Pancreas (tissue), 10 donors: ENCODE measurements around the gene PCDH20. TPM values are rescaled to one million over a fixed set of nuclear protein-coding genes. Genes with fewer than 3 reads are reported as not detected.

ENCODE experiments used
- ATAC-seq, 4 donors: fragments of 200-7000 bp; cut with Tn5 transposase; one replicate each; pipeline versions ENCODE4 v1.8.0 to v1.9.1; 2020; ENCODE audit warnings: mild to moderate bottlenecking in 4 of 4, moderate library complexity in 4 of 4
- DNase-seq, 6 donors: peaks; one replicate each; pipeline ENCODE4 v3.0.0-alpha.2; 2020
- FAIRE-seq: peaks from 2 replicates; lab custom pipeline; 2012; peaks lifted over from hg19 to GRCh38; lab: Jason Lieb, UNC
- H3K27ac ChIP-seq, 4 donors: fragments of 200-600 bp; sonication (generic); 1 replicate in 3 of 4; 2 replicates in 1 of 4; pipeline versions ENCODE4 v1.5.0 to v1.8.0; 2020
- H3K27me3 ChIP-seq, 4 donors: fragments of 200-600 bp; one replicate each; pipeline ENCODE4 v1.8.0; 2021
- H3K36me3 ChIP-seq, 3 donors: fragments of 200-600 bp; sonication (generic) in 1 of 3; one replicate each; pipeline versions ENCODE4 v1.5.0 to v1.8.0; 2020 to 2021
- H3K4me1 ChIP-seq, 3 donors: fragments of 200-600 bp; one replicate each; pipeline ENCODE4 v1.8.0; 2021
- H3K4me3 ChIP-seq, 4 donors: fragments of 200-600 bp; sonication (generic) in 2 of 4; one replicate each; pipeline versions ENCODE4 v1.5.0 to v1.8.0; 2020 to 2021
- H3K9me3 ChIP-seq, 4 donors: fragments of 200-600 bp; one replicate each; pipeline ENCODE4 v1.8.0; 2021
- WGBS, 2 donors: extraction: QIAGEN DNeasy Blood & Tissue Kit; methylation state at CpG; one replicate each; pipeline ENCODE4 v1.1.7; 2013; 5-methylcytosine and 5-hydroxymethylcytosine counted together
- intact Hi-C, 3 donors: fragments of 100-400 bp; cut with DNase I; formaldehyde crosslinking; loops; one replicate each; pipeline versions ENCODE4 v1.11.1 to v1.14.2; 2022
- polyA plus RNA-seq, 2 donors: library from polyadenylated mRNA; stranded (reverse); fragments of 200-250 nt; gene quantifications; one replicate each; pipeline ENCODE4 v1.2.3, GENCODE V29; 2013
- total RNA-seq, 6 donors: library from RNA; stranded (reverse); fragmentation: NEBNext Ultra II Directional in 4 of 6; extraction: Animal tissue kit (Norgen Biotek cat#: 25700) in 4 of 6; gene quantifications; one replicate each; pipeline versions ENCODE4 v1.2.1 to v1.2.4, GENCODE V29; 2021 to 2023
- TF ChIP-seq, protein P1 (sequence below), 4 donors: fragments of 200-600 bp; sonication (generic) in 3 of 4; IDR thresholded peaks; one replicate each; pipeline versions ENCODE4 v1.5.0 to v1.8.0; 2021; ENCODE audit warnings: antibody characterized with exemption in 4 of 4
- donor health status: healthy with polysubstance abuse.
- donor health status: DM: no; HTN: no; CAD: no; lungs with moderate emphysema.
- donor health status: DM: no; HTN: no; CAD: no.
- donor health status: control.
- donor health status: control.
- donor health status: Bipolar disorder and iron deficiency.
- donor health status: DM: yes; HTN: yes; CAD: no.
- donor health status: DM: no; HTN: no; CAD: no.
- donor health status: DM: no; HTN: no; CAD: no.
- donor health status: DM: yes; HTN: yes; CAD: no.

PCDH20 gene
- total and polyA plus RNA-seq, 8 donors = 0.04 to 0.94 (median 0.30) TPM

DNA sequence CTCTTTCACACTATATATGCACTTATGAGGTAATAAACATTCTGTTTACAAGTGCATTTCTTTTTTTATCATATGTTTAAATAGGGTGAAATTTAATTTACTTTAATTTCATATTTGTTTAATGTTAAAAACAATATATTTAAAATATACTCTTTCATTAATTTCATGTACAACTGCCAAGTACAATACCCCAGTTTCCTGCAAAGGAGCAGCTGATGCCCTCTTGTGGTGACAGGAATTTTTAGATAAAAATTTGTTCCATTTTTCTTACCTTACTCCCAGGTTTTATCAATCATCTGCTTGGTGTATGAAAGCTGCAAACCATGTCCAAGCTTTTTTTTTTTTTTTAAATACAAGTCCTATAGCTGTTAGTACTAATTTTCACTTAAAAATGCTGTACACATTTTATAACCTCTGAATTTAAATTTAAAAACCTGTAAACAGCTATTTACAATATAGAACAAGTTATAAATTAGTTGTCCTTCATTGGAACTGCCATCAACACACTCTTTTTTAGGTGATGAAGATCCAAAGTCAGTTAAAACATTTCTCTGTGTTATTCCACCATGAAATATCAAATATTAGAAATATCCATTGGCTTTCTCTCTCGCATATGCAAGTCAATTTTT, 4.9 kb downstream of the PCDH20 start:
- no peaks in the 10 kb centered on the region for H3K9me3 ChIP-seq
- FAIRE-seq (no peak), ATAC-seq (no peak), DNase-seq (no peak)
- intact Hi-C loops = no loop called here
- peaks cover 0 to 11% (median 4%) of the 10 kb centered on the region in 4 donors for H3K27me3 ChIP-seq
- H3K27ac ChIP-seq = no peak overlapping the region
- H3K4me1 ChIP-seq = no peaks in the 10 kb centered on the region
- 88 to 92% methylated on average over 1 of the region's 1 CpG for WGBS, 2 donors
- TF ChIP-seq, protein P1, sequence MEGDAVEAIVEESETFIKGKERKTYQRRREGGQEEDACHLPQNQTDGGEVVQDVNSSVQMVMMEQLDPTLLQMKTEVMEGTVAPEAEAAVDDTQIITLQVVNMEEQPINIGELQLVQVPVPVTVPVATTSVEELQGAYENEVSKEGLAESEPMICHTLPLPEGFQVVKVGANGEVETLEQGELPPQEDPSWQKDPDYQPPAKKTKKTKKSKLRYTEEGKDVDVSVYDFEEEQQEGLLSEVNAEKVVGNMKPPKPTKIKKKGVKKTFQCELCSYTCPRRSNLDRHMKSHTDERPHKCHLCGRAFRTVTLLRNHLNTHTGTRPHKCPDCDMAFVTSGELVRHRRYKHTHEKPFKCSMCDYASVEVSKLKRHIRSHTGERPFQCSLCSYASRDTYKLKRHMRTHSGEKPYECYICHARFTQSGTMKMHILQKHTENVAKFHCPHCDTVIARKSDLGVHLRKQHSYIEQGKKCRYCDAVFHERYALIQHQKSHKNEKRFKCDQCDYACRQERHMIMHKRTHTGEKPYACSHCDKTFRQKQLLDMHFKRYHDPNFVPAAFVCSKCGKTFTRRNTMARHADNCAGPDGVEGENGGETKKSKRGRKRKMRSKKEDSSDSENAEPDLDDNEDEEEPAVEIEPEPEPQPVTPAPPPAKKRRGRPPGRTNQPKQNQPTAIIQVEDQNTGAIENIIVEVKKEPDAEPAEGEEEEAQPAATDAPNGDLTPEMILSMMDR (IDR thresholded peaks at IDR 0.05) = peak in 1 of 4 donors; percentile 26
- H3K36me3 ChIP-seq = no peaks in the 10 kb centered on the region
- no peak overlapping the region for H3K4me3 ChIP-seq

DNA sequence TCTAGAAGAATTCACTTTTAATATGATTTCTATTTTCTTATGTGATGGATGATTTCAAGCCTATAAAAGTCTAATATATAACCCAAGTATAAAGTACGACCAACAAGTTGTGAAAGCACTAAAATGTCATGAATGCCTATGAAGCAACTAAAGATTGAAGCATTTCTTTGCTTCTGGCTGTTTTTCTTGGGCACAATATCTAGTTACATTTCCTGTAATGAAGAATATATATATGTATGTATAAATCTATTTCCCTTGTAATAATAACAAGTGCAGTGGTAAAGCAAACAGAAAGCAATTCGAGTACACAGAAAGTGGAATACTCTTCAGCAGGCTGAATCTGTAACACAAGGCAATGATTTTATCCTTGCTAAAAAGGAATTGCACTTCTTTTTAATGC, 5.4 kb downstream of the PCDH20 start:
- Histone ChIP-seq H3K9me3 (no peaks in the 10 kb centered on the region), H3K27ac (no peak overlapping the region), H3K4me1 (no peaks in the 10 kb centered on the region), H3K4me3 (no peak overlapping the region), H3K36me3 (no peaks in the 10 kb centered on the region), H3K27me3 (peaks cover 0 to 11% (median 4%) of the 10 kb centered on the region in 4 donors)
- intact Hi-C loops = no loop called here
- FAIRE-seq (no peak), ATAC-seq (no peak), DNase-seq (no peak)
- WGBS, 2 donors = 34% methylated on average over 2 of the region's 2 CpGs
- TF ChIP-seq, protein P1 (IDR thresholded peaks at IDR 0.05) = no peak

DNA sequence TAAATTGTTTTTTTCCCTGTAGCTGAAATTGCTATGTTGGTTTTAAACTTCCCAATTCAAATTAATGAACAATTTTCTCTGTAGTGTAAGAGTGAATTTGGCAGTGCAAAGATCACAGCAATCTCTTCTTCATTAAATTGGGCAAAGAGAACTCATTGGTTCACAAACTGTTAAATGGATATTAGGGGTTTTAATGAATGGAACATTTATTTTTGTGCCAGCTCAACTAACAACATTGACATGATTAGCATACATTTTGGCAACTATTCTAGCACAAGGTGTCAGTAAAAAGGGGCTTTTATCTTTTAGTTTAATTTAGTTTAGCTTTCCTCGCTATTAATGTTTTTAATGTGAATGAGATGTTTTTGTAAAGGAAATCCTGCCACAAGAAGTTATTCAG, 7.1 kb downstream of the PCDH20 start:
- Histone ChIP-seq H3K36me3 (no peaks in the 10 kb centered on the region), H3K9me3 (no peaks in the 10 kb centered on the region), H3K4me3 (no peak overlapping the region), H3K27me3 (peaks cover 0 to 17% (median 3%) of the 10 kb centered on the region in 4 donors), H3K27ac (no peak overlapping the region), H3K4me1 (no peaks in the 10 kb centered on the region)
- no peak for FAIRE-seq
- DNase-seq = no peak
- TF ChIP-seq, protein P1 (IDR thresholded peaks at IDR 0.05) = no peak
- no peak for ATAC-seq
- WGBS, 2 donors = 0% methylated on average over 1 of the region's 1 CpG
- intact Hi-C loops = no loop called here

DNA sequence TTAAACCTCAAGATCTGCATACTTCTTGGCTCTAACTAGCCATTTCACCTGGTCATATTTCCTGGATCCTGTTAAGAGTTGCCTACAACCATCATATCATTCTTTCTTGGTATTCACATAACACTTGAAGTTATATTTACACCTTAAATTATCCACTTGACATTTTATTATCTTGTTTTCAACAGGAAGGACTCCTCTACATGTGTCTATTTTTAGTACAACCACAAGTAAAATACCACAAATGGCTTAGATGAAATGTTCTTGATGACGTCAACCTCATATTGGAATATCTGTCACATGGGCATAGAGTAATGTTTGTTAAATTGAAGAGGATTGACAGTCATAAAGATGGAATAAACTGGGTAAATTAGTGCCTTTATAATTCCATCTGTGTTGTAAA, 9.4 kb downstream of the PCDH20 start:
- DNase-seq (no peak), FAIRE-seq (no peak), ATAC-seq (no peak)
- Histone ChIP-seq H3K36me3 (no peaks in the 10 kb centered on the region), H3K4me1 (no peaks in the 10 kb centered on the region), H3K27me3 (peaks cover 0 to 10% (median 0%) of the 10 kb centered on the region in 4 donors), H3K4me3 (no peak overlapping the region), H3K9me3 (no peaks in the 10 kb centered on the region), H3K27ac (no peak overlapping the region)
- 67% methylated on average over 1 of the region's 1 CpG for WGBS, 2 donors
- intact Hi-C loops = no loop called here
- TF ChIP-seq, protein P1 (IDR thresholded peaks at IDR 0.05) = no peak

DNA sequence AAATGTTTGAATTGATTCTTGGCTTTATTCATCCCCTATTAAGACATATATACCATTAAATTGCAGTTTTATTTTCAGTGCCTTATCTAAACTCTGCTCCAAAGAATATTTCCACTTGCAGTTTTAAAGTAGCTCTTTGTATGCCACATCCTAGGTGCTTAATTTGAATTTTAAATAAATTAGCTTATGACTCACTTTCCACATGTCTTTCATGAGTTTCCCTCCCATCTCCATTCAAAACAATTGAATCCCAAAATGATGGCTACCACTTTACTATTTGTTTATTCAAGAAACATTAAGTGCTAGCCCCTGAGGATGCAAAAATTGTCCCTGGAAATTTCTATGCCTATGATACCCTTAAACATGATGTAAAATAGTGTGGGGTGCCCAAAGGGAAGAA, 19.5 kb downstream of the PCDH20 start:
- DNase-seq = no peak
- Histone ChIP-seq H3K4me3 (no peak overlapping the region), H3K27ac (no peak overlapping the region), H3K27me3 (no peaks in the 10 kb centered on the region), H3K36me3 (no peaks in the 10 kb centered on the region), H3K9me3 (no peaks in the 10 kb centered on the region), H3K4me1 (no peaks in the 10 kb centered on the region)
- ATAC-seq = no peak
- TF ChIP-seq, protein P1 (IDR thresholded peaks at IDR 0.05) = no peak
- FAIRE-seq = no peak
- intact Hi-C loops = no loop called here
